ENCODE results near the gene CREBL2. TPM values are rescaled to one million over a fixed set of nuclear protein-coding genes. Genes with fewer than 3 reads are reported as not detected.
"Not testable (repeated sequence)": the region's sequence is repeated elsewhere in the genome, so short reads cannot be mapped to it uniquely, and the experiment has no call there.

CREBL2 gene
- total RNA-seq, 1 donor from 2014 or later, result 42.8 TPM

DNA sequence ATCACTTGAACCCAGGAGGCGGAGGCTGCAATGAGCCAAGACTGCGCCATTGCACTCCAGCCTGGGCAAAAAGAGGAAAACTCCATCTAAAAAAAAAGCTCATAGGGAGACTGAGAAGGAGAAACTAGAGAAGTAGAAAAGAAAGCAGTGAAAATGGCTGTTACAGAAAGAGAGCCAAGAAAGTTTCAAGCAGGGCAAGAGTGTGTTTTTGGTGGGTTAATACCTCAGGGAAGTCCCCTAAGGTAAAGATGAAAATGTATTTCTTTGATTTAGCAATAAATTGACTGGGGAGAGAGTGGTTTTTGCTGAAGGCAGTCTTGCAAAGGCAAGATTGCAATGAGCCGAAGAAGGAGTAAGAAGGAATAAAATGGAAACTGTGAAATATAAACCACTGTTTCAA lies 39.0 kb upstream of the CREBL2 start:
- TF ChIP-seq, protein P1, sequence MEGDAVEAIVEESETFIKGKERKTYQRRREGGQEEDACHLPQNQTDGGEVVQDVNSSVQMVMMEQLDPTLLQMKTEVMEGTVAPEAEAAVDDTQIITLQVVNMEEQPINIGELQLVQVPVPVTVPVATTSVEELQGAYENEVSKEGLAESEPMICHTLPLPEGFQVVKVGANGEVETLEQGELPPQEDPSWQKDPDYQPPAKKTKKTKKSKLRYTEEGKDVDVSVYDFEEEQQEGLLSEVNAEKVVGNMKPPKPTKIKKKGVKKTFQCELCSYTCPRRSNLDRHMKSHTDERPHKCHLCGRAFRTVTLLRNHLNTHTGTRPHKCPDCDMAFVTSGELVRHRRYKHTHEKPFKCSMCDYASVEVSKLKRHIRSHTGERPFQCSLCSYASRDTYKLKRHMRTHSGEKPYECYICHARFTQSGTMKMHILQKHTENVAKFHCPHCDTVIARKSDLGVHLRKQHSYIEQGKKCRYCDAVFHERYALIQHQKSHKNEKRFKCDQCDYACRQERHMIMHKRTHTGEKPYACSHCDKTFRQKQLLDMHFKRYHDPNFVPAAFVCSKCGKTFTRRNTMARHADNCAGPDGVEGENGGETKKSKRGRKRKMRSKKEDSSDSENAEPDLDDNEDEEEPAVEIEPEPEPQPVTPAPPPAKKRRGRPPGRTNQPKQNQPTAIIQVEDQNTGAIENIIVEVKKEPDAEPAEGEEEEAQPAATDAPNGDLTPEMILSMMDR (IDR thresholded peaks at IDR 0.05), result no peak
- Histone ChIP-seq H3K4me3 (no peak overlapping the region), H3K9me3 (no peaks in the 10 kb centered on the region), H3K27me3 (no peaks in the 10 kb centered on the region), H3K4me1 (no peaks in the 10 kb centered on the region), H3K36me3 (no peaks in the 10 kb centered on the region), H3K27ac (no peak overlapping the region)
- no peak for ATAC-seq
- intact Hi-C loops (cut with DNase I), result no loop called here
- DNase-seq, result no peak

DNA sequence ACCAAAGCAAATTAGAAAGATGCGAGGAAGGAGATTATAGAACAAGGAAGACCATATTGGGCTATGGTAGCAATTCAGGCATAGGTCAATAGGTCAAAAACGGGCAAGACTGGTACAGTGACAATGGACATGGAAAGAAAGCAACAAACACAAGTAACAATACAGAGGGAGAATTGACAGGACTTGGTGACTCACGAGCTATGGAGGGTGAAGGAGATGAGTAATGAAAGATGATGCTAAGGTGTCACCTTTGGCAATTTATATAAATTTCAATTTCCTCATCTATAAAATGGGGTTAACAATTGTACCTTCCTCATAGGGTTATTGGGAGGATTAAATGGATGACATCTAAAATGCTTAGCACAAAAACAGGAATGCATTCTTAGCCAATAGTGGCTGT lies 33.9 kb upstream of the CREBL2 start:
- no peak for ATAC-seq
- Histone ChIP-seq H3K36me3 (no peaks in the 10 kb centered on the region), H3K4me3 (no peak overlapping the region), H3K4me1 (no peaks in the 10 kb centered on the region), H3K9me3 (no peaks in the 10 kb centered on the region), H3K27ac (no peak overlapping the region), H3K27me3 (no peaks in the 10 kb centered on the region)
- intact Hi-C loops (cut with DNase I), result no loop called here
- no peak for DNase-seq
- TF ChIP-seq, protein P1 (IDR thresholded peaks at IDR 0.05), result no peak

DNA sequence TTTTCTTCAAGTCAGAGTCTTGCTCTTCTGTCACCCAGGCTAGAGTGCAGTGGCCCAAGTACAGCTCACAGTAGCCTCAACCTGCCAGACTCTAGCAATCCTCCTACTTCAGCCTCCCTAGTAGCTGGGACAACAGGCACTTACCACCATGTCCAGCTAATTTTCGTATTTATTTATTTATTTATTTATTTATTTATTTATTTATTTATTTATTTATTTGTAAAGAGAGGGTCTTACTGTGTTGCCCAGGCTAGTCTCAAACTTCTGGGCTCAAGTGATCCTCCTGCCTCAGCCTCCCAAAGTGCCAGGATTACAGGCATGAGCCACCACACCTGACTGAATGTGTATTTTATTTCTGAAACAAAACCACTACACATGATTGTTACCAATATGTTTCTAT lies 31.0 kb upstream of the CREBL2 start:
- H3K4me1 ChIP-seq; DNase-seq; ATAC-seq; intact Hi-C loops (cut with DNase I); H3K27me3 ChIP-seq; H3K36me3 ChIP-seq; H3K27ac ChIP-seq; H3K4me3 ChIP-seq; H3K9me3 ChIP-seq: not testable (repeated sequence)

DNA sequence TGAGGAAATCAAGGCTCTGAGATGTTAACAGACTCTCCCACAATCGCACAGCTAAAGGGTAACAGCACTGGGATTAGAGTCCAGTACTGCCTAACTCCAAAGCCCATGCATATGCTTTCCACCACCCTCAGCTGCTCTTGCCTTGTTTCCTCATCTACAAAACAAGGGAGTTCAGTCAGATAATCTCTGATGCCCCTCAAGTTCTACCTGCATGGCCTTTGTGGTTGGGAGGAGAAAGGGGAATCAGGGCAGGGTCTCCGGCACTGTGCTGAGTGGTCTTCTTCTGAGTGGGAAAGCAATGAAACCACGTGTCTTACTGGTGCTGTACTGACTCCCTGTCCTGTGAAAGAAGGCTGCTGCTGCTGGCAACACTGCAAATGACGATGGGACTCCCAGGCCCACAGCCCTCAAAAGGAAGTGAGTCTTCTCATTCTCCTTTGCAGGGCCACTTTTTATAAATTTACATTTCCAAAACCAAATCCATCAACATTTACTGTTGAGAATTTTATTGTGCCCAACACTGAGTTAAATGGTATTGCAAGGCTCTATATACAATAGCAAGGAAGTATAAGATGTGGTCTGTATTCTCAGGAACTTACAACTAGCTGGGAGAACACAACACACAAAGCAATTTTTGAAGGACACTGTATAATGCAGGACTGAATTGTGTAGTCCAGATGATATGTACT lies 29.3 kb upstream of the CREBL2 start:
- Histone ChIP-seq H3K27ac (peak overlapping the region; percentile 33), H3K4me1 (no peaks in the 10 kb centered on the region), H3K9me3 (no peaks in the 10 kb centered on the region), H3K36me3 (no peaks in the 10 kb centered on the region), H3K27me3 (no peaks in the 10 kb centered on the region), H3K4me3 (no peak overlapping the region)
- TF ChIP-seq, protein P1 (IDR thresholded peaks at IDR 0.05), result no peak
- no peak for DNase-seq
- ATAC-seq, result no peak
- intact Hi-C loops (cut with DNase I), result no loop called here

DNA sequence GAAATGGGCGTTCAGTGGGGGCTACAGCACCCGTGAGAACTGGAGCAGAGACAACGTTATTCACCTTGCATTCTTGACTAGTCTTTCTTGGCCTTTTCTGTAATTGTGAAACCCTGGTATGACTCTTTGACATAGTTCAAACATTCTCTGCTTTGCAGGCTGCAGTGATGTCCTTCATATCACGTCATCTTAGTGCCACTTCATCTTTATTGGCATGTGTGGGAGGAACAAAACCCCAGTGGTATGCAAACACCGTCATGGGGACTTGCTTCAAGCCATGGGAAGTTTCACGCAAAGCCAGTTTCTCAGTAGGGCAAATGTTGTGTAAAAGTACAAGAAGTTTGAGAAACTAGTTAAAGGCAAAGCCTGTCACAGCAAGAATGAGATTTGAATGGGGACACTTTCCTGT lies 28.8 kb upstream of the CREBL2 start:
- no peak overlapping the region for H3K4me3 ChIP-seq
- no peaks in the 10 kb centered on the region for H3K36me3 ChIP-seq
- no peaks in the 10 kb centered on the region for H3K9me3 ChIP-seq
- no peaks in the 10 kb centered on the region for H3K27me3 ChIP-seq
- peak overlapping the region; percentile 44 for H3K27ac ChIP-seq
- DNase-seq (no peak), ATAC-seq (peak; percentile 96)
- intact Hi-C loops (cut with DNase I), result no loop called here
- TF ChIP-seq, protein P1 (IDR thresholded peaks at IDR 0.05), result no peak
- no peaks in the 10 kb centered on the region for H3K4me1 ChIP-seq

DNA sequence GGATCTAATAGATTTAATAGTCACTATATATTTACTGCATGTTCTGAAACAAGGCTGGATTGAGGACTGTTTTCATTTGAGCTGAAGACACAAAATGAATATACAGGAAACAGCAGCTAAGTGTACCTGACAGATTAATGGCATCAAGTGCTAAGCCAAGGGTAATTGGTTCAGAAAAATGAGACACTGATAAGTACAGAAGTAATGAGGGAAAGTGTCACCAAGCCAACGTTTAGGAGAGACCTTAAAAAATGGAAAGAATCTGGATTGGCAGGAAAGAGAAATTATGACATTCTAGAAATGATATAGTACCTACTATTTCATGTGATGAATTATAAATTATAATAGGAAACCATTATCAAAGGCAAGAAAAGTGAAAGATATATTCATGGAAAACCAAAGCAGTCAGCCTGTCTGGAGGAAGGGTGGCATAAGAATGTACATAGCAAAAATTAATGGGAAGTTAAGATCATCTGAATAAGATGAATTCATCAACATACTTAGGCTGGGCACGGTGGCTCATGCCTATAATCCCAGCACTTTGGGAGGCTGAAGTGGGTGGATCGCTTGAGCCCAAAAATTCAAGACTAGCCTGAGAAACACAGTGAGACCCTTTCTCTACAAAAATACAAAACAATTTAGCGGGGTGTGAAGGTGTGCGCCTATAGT lies 28.0 kb upstream of the CREBL2 start:
- Histone ChIP-seq H3K9me3 (no peaks in the 10 kb centered on the region), H3K4me1 (no peaks in the 10 kb centered on the region), H3K4me3 (no peak overlapping the region), H3K27ac (no peak overlapping the region), H3K36me3 (no peaks in the 10 kb centered on the region), H3K27me3 (no peaks in the 10 kb centered on the region)
- ATAC-seq, result no peak
- no peak for DNase-seq
- intact Hi-C loops (cut with DNase I), result no loop called here
- TF ChIP-seq, protein P1 (IDR thresholded peaks at IDR 0.05), result no peak
